AG09319 (cell line): Measurements from ENCODE around the gene PTPRM.

Source experiments
- DNase-seq: peaks from one replicate; pipeline ENCODE4 v3.0.0-alpha.2; 2010; ENCODE audit warnings: low read depth; ENCODE audit errors: extremely low read depth
- CTCF ChIP-seq: IDR thresholded peaks from 2 replicates; pipeline ENCODE4 v1.5.1; 2011; ENCODE audit warnings: low read depth, mild to moderate bottlenecking, inconsistent platforms, low read length, moderate library complexity

The PTPRM gene

GRCh38 chr18:8375249-8375648 lies 808.1 kb downstream of the PTPRM start:
- no peak for DNase-seq
- no peak for TF ChIP-seq CTCF

- no peak for TF ChIP-seq CTCF
Measured at GRCh38 chr18:8376113-8376512, 809.0 kb downstream of the PTPRM start.

GRCh38 chr18:8379187-8379941 lies 812.2 kb downstream of the PTPRM start:
- no peak for TF ChIP-seq CTCF
- no peak for DNase-seq

More at GRCh38 chr18:8376113-8376512, 809.0 kb downstream of the PTPRM start:
- DNase-seq, result no peak

- TF ChIP-seq CTCF, result no peak
- no peak for DNase-seq
Measured at GRCh38 chr18:8380006-8380405, 812.9 kb downstream of the PTPRM start.

- DNase-seq, result no peak
- TF ChIP-seq CTCF, result no peak
Measured at GRCh38 chr18:8380926-8381325, 813.8 kb downstream of the PTPRM start.

- TF ChIP-seq CTCF, result no peak
- DNase-seq, result no peak
Measured at GRCh38 chr18:8381821-8382459, 814.8 kb downstream of the PTPRM start.

- TF ChIP-seq CTCF, result no peak
- DNase-seq, result no peak
Measured at GRCh38 chr18:8385400-8385799, 818.3 kb downstream of the PTPRM start.
